CD4-positive, alpha-beta T cell treated with Interleukin-17A for 1 hour (primary cell): ENCODE results near the gene SMC1B.
"Not testable (repeated sequence)": the region's sequence is repeated elsewhere in the genome, so short reads cannot be mapped to it uniquely, and the experiment has no call there.

Source experiments
- DNase-seq: peaks from one replicate; pipeline ENCODE4 v3.0.0-alpha.2; 2020

SMC1B gene

DNA sequence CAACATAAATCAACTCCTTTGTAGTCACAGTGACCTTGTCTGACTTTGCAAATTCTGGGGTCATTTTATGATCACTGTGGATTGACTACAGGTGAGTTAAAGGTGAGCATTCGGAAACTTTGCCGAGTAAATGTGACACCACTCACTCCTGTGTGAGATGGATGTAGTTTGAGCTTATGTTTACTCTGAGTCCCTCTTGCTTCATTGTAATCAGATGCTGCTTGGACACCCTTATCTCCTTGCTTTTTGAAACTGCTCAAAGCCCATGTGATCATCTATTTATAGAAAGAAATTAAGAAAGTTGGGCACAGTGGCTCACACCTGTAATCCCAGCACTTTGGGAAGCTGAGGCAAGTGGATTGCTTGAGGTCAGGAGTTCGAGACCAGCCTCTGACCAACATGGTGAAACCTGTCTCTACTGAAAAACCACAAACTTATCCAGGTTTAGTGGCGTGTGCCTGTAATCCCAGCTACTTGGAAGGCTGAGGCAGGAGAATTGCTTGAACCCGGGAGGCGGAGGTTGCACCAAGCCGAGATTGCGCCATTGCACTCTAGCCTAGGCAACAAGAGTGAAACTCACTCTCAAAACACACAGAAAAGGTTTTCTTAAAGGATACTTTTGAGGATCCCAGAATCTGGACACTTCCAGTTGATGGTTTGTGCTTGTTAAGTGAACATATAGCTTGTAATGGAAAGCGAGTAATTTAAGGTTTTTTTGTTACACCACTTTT lies 96.4 kb downstream of the SMC1B start:
- DNase-seq, result no peak

DNA sequence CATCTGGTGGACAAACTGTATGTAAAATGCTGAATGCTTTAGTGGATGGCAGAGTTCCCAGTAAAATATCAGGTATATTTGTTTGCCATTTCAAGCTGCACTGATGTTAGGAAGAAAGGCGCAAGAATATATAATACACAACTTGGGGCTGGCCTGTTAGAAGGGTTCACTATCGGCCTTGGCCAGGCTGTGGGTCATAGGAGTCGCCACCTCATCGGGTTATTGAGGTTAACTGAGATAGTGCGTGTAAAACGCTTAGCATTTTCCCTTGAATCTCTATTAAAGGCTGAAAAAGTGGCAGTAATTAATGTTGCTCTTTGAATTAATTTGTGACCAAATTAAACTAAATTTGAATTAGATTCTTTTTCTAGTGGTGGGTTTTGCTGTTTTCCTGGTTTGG lies 98.6 kb downstream of the SMC1B start:
- DNase-seq, result no peak

DNA sequence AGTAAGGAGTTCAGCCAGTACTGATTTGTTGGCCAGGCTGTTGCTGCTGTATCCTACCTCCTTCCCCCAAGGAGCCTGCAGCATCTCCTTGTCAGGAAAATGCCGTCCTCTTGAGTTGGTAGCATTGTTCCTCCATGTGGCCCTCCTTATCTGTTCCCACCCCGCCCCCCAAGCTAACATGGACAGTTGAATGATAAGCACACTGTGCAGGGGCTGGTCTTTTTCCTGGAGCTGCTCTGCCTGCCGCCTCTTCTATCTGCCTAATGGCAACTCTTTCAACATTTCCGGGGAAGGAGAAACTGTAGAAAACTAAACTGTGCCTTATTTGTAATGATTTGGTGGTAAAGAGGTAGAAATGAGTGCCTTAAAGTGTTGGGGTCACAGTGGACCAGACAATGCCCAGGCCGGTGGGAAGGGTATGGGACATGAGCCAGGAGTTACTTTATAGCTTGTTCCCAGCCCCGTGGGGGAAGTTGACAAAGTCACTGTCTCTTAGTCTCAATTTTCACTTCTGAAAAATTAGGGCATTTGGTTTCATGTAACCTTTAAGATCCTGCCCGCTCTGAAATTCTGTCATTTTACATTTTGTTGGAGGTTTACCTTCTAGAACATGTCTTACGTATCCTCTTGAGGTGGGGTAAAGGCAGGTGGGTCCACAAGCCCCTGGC lies 99.2 kb downstream of the SMC1B start:
- no peak for DNase-seq

DNA sequence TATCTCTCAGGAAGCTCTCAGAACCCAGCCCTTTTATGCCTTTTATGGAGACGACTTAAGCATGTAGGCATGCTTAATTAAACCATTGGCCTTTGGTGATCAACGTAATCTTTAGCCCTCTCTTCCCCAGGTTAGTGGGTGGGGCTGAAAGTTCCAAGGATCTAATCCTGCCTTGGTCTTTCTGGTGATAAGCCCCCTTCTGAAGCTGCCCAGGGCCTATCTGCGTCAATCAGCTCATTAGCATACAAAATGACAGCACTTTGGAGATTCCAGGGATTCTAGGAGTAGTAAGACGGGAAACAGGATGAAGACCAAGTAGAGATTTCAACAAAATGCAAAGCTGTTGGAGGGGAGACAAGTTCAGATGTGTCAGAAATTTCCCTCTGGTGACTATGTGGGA lies 100.5 kb downstream of the SMC1B start:
- no peak for DNase-seq

DNA sequence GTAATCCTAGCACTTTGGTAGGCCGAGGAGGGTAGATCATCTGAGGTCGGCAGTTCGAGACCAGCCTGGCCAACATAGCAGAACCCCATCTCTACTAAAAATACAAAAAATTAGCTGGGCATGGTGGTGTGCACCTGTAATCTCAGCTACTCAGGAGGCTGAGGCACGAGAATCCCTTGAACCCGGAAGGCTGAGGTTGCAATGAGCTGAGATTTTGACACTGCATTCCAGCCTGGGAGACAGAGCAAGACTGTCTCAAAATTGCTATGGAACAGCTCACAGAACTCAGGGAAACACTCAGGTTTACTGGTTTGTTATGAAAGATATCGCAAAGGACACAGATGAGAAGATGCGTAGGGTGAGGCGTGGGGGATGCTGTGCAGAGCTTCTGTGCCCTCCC lies 101.0 kb downstream of the SMC1B start:
- no peak for DNase-seq

DNA sequence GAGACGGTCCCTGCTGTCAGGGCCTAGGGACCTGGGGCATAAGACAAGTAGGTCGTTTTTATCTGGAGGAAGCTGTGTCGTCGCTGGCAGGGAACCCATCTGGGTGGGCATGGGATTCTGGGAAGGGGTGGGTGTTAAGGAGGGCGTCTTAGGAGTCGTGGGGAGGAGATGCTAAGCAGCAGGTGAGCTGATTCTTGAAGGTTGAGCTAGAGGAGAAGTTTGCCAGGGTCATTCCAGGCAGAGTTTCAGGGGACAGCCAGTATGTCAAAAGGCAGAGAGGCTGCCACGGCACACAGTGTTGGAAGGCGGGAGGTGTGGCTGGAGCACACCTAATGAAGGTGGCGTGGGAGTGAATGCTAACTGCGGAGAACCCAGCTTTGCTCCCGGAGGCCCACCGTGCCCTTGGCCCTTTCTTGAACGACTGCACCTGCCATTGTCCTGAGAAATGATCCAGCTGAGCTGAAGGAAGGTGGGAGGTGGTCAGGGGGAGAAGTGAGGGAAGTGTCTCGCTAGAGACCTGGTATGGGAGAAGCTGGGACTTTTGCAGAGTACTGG lies 102.3 kb downstream of the SMC1B start:
- DNase-seq, result no peak

DNA sequence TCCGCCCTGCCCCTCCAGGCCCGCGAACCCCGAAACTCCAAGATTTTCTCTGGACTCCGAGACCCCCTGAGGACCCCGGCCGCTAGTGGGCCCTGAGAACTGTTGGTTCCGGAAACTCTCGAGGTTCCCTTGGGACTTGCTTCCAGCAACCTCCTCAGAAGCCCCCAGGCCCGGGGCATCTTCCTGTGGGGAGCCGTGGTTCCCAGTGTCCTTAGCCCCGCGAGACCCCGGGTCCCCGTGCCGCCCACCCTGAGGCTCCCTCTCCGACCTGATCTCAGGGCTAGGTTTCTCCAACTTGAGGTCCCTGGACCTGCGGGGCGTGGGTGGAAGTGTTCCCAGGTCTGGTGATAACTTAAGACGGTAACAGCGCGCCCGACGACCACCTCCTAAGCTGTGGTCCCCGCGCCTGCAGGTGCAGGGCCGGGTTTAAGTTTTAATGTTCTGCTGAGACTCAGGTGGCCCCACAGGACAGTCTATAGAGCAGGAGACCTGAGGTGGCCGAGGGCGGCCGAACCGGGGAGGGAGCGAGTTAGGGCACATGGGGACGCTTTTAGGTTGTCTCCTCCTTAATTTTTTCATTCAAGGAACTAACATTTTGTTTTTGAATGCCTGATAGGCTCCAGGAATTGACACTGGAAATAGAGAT lies 102.9 kb downstream of the SMC1B start:
- no peak for DNase-seq

DNA sequence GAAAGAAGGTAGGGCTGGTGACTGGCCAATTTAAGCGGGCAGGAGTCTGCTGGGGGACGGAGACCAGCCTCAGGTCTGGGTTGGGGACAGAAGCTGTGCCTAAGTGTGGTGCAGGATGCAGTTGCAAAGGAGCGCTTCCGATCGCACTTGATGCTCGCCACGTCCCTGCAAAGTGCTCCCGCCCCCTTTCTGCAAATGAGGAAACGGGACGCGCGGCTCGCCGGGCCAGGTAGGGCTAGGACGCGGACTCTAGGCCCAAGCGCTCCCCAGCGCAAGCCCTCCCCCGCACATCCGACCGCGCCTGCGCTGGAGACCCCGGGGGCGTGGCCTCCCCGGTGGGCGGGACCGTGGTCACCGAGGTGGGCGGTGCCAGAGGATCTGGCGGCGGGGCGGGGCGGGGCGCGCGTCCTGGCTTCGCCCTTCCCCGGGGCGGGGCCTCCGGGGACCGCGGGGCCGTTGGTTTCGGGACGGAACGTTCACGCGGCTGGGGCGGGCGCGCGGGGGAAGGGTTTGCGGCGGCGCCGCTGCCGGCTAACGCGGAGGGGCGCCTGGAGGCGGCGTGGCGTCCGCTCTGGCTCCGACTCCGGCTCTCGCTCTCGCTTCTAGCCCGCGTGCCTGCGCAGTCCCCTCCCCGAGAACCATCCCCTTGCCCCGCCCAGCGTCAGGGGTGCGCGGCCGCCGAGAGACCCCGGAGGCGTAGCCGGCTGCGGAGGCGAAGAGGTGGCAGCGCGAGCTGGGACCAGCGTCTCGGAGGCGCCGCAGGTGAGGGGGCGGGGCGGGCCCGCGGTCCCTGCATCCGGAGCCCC lies 103.8 kb downstream of the SMC1B start, which contains the start of gene FAM118A:
Gene FAM118A (plus strand): TSS at position 513 of the 806 bp plus-strand sequence. CDS start 12,446 bp downstream, outside the sequence.
- peak; percentile 96 for DNase-seq

DNA sequence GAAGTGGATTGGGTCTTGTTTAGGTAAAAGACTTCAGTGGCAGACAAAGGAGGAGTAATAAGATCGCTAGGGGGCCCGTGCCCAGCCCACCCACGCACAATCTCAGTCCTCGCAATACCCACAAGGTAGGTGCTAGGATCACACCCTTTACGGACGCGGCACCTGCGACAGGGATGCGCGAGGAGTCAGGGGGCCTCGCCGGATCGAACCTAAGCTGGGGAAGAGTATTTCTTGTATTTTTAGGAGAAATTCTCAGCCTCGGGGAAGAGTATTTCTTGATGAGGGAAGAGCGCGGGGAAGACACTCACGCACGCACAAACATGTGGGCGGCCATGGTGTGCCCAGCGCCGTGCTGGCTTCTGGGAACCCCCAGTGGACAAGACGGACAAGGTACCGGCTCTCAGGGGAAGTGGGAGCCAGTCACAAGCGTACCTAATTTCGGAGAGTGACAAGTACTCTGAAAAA lies 104.4 kb downstream of the SMC1B start:
- no peak for DNase-seq

DNA sequence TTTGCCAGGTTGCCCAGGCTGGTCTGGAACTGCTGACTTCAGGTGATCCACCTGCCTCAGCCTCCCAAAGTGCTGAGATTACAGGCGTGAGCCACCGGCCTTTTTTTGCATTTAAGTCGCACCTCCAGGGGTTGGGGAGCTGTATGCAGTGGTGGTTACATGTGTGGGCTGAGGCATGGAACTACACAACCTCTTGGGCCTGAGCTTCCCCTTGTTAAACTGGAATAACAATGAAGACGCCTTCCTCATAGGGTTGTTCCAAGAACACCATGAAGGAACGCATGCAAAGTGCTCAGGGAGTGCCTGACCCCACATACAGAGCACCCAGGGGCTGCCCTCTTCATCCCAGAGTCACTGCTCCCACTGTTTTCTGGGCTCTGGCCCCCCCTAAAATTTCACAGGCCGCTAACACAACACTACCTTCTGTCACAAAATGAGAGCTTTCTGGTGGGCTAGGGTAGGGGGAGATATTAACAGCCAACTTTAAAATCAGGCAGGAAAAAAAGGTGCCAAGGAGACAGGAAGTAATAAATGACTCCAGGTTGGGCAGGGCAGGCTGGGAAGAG lies 104.9 kb downstream of the SMC1B start:
- no peak for DNase-seq

DNA sequence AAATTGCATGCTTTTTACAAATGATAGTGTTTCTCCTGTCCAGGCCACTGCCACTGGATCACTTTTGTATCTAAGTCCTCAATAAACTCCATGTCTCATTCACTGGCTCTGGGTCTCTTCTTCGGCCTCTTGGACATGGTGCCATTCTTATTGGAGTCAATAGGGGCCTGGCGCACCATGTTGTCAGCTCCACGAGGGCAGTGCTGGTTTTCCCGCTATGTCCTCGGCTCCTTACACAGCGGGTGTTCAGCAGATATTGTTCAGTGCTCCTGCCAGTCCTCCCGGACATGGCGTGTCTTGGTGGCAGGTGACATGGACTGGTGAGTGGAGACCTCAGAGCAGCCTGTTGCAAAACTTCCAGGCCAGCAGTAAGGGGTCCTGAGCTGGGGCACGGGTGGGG lies 107.3 kb downstream of the SMC1B start:
- DNase-seq, result no peak

DNA sequence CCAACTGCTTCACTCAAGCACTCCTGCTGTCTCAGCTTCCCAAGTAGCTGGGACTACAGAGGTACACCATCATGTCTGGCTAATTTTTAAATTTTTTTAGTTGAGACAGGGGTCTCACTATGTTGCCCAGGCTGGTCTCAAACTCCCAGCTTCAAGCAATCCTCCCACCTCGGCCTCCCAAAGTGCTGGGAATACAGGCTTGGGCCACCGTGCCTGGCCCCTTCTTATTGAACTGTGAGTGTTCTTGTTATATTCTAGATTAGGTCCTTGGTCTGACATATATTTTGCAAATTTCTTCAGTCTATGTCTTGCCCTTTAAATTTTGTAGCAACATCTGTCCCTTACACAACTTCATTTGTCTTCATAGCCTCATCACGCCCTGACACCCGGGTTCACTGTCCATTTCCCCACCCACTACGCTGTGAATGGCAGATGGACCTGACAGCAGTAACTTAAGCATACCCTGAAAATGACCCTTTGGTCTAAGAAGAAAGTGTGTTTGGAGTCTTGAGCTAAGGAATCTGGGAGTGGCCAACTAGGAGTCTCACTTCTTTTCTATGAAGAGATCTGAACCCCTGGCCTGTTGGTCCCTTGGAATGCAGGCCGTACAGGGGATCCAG lies 107.8 kb downstream of the SMC1B start:
- no peak for DNase-seq

DNA sequence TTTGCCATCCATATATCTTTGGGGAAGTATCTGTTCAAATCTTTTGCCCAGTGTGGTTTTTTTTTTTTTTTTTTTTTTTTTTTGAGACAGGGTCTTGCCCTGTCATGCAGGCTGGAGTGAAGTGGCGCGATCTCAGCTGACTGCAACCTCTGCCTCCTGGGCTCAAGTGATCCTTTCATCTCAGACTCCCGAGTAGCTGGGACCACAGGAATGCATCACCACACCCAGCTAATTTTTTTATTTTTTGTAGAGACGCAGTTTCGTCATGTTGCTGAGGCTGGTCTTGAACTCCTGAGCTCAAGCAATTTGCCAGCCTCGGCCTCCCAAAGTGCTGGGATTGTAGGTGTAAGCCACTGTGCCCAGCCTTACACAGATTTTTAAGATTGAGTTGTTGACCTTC lies 108.4 kb downstream of the SMC1B start:
- no peak for DNase-seq

DNA sequence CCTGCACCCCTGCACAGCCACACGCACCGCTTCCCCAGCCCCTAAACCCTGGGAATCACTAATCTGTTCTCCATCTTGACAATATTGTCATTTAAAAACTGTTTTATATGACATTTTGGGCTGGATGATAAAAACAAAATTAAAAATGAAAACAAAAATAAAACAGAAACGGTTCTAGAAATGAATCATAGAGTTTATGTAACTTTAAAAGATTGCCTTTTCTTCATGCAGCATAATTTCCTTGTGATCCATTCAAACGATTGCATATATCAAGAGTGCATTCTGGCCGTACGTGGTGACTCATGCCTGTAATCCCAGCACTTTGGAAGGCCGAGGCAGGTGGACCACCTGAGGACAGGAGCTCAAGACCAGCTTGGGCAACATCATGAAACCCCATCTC lies 110.2 kb downstream of the SMC1B start:
- no peak for DNase-seq

DNA sequence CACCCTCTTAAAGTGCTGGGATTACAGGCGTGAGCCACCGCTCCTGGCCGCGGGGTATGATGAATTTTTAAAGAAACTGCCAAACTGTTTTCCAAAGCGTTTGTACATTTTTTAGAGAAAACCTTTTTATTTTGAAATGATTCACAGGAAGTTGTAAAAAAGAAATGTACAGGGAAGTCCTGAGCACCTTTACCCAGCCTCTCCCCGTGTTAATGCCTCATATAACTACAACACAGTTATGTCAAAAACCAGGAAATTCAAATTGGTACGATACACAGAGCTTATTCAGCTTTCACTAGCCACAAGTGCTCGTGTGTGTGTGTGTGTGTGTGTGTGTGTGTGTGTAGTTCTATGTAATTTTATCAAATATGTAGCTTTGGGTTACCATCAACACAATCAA lies 110.6 kb downstream of the SMC1B start:
- no peak for DNase-seq

DNA sequence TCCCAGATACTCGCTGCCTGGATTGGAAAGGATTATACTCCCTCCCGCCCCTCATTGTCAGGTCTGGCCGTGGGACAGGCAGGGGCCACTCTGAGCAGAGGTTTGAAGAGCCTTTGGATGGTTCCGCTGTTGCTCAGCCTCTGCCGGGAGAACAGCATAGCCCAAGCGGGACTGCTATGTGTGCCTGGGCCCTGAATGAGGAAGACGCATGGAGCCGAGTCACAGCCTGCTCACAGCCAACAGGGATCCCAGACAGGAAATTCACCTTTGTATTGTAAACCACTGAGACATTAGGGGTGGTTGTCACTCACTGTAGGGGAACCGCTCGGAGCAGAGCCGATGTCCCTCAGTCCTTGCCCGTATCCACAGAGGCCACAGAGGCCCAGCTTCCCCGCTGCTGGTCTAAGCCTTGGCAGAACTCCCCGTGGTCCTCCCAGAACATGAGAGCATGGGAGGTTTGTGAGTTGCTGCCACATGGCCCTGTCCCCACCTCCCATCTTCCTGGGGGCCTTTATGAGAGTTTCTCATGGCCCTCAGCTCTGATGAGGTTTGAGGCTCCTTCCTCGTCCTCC lies 114.4 kb downstream of the SMC1B start:
- DNase-seq, result no peak

DNA sequence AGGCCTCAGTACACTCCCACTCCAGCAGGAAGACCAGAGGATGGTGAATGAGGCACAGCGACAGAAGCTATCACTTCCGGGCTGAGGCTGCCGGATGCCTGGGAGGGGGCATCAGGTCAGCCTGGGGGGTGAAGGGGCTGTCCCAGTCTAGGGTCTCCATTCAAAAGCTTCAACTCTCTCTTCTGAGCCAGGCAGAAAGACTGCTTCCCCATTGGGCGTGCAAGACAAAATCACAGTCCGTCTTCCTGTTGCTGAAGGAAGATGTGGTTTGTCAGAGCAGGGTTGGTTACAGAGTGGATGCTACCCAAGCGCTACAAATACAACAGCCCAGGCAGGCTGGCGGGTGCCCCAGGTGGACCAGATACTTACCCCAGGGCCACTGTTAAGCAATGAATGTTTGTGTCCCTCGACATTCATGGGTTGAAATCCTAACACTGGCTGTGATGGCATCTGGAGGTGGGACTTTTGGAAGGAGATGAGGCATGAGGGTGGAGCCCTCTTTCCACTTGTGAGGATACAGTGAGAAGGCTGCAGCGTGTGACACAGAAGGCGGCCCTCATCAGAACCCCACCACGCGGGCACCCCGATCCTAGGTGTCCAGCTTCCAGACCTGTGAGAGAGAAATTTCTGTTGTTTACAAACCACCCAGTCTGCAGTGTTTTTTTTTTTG lies 116.6 kb downstream of the SMC1B start:
- peak; percentile 66 for DNase-seq

DNA sequence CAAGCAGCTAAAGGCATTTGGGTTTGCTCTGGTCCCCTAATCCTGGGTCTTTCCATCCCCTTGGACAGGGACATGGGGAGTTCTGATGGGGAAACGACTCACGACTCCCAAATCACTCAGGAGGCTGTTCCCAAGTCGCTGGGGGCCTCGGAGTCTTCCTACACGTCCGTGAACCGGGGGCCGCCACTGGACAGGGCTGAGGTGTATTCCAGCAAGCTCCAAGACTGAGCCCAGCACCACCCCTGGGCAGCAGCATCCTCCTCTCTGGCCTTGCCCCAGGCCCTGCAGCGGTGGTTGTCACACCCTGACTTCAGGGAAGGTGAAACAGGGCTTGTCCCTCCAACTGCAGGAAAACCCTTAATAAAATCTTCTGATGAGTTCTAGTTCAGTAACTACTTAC lies 117.9 kb downstream of the SMC1B start:
- DNase-seq, result no peak

DNA sequence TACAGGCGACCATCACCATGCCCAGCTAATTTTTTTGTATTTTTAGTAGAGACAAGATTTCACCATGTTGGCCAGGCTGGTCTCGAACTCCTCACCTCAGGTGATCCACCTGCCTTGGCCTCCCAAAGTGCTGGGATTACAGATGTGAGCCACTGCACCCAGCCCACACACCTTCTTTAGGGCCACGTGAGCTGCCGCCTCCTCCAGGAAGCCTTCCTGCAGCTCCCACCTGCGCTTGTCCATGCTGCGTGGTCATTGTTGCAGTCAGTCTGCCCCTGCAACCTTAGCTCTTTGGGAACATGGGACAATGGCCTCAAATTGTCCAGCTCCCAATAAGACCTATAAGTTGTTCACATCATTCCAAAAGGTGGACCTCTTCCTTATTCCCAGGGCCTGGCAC lies 118.4 kb downstream of the SMC1B start:
- DNase-seq, result not testable (repeated sequence)
